T-helper 2 cell (primary cell): Measurements from ENCODE around the gene SASH1.

Experiments used
- DNase-seq, 5 experiments: peaks; one replicate each; pipeline versions ENCODE4 v3.0.0 to v3.0.0-alpha.2; 2012 to 2022

The SASH1 gene

DNA sequence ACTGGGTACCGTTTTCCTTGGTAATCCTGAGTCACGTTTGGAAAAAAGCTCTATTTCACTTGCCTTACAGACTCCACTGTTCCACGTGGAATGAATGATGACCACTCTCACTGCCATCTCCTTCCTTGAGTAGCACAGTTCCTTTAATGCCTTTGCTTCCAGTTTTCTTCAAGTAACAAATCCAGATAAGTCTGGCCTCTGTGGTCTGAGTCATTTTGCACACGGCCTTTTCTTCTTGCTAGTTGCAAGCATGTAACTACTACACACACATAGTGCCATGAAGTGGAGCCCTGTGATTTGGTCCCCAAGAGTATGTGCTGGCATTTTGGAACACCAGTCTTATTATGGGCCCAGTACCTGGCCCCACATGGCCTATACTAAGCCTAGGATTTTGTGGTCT lies 182.8 kb downstream of the SASH1 start:
- peak in 1 of 5 experiments; percentile 55 for DNase-seq

DNA sequence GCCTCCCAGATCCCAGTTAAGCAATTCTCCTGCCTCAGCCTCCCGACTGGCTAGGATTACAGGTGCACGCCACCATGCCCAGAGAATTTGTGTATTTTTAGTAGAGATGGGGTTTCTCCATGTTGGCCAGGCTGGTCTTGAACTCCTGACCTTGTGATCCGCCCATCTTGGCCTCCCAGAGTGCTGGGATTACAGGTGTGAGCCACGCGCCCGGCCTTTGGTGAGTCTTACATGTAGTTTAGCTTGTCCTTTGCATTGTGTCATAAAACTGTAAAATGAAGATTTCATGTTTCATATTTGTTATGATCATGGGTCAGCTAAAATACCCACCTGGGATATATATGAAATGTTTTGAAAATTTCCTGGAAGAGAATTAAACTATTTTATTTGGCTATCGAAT lies 183.5 kb downstream of the SASH1 start:
- DNase-seq = no peak

DNA sequence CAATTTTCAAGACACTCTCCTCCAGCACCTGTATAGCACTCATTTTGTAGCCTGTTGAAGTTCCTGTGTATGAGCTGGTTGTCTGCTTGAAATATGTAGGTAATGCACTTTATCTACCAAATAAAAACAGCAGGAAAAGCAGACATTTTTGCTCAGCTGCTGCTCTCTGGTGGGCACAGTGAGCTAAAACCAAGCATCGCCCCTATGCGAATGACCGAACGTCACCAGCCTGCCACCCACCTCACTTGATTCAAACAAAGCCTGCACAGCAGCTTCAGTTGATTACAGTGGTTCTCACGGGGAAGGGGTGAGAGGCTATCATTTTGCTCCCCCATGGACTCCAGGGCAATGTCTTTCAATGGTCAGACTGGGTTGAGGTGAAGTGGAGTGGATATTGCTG lies 185.7 kb downstream of the SASH1 start:
- peak in 1 of 5 experiments; percentile 12 for DNase-seq

DNA sequence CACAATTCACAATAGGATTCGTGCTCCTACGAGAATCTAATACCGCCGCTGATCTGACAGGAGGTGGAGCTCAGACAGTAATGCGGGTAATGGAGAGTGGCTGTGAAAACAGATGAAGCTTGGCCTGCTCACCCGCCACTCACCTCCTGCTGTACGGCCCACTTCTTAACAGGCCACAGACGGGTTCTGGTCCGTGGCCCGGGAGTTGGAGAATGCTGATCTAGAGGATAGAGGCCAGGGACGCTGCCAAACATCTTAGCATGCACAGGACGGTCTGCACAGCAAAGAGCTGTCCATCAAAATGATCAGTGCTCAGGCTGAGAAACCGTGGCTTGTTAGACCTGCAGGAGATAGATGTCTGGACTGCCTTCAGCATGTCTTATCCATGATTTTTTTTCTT lies 186.4 kb downstream of the SASH1 start:
- DNase-seq = no peak

DNA sequence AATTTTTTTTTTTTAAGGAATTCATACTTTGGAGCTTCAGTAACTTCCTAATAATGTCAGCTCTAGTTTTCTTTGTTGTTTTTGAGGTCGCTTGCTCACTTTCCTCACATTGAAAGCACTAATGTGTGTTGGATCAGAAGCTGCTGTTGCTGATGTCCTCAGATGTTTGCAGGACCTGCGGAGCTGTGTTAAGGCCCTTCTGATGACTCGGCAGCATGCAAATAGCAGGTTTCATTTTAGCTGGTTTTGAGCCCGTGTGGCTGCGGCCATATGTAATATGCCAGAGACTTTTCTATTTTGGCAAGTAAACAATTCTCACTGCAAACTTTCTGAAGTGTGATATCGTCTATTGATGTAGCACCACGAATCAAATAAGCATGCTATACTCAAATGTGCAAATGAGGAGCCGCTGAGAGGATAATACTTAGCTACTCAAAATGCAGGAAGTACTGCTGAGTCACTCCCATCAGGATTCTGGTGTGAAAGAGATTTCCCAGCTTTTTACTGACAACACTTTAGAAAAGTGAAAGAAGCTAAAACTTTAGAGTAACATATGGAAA lies 187.8 kb downstream of the SASH1 start:
- DNase-seq = peak in 1 of 5 experiments; percentile 54

DNA sequence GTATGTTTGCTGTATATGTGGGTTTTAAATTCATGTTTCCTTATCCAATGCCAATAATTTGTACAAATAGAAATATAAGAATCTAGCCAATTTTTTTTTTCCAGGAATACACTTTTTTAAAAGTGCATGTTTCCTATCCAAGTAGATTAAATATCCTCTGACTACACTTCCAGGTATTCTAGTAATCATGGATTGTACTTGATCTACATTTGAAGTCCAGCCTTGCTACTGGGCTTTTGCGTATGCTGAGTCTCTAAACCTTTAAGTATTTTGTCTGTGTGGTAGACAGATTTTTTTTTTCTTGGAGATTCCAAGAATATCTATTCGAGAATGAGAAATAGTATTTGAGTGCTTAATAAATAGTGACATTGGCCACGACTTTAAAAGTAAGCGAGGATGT lies 188.3 kb downstream of the SASH1 start:
- no peak for DNase-seq

DNA sequence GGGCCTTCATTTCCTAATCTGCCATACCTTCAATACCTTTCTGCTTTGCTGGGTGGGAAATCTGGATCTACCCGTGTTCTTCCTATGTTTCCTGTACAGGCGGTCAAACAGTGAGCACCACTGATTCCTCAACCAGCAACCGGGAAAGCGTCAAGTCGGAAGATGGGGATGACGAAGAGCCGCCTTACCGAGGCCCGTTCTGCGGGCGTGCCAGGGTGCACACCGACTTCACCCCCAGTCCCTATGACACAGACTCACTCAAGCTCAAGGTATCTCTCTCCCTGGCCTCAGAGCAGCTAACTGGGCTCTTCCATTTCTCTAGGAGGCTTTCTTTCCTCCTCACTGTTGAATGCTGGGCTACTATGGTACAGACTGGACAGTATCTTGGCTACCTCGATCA lies 190.1 kb downstream of the SASH1 start:
- DNase-seq = no peak

DNA sequence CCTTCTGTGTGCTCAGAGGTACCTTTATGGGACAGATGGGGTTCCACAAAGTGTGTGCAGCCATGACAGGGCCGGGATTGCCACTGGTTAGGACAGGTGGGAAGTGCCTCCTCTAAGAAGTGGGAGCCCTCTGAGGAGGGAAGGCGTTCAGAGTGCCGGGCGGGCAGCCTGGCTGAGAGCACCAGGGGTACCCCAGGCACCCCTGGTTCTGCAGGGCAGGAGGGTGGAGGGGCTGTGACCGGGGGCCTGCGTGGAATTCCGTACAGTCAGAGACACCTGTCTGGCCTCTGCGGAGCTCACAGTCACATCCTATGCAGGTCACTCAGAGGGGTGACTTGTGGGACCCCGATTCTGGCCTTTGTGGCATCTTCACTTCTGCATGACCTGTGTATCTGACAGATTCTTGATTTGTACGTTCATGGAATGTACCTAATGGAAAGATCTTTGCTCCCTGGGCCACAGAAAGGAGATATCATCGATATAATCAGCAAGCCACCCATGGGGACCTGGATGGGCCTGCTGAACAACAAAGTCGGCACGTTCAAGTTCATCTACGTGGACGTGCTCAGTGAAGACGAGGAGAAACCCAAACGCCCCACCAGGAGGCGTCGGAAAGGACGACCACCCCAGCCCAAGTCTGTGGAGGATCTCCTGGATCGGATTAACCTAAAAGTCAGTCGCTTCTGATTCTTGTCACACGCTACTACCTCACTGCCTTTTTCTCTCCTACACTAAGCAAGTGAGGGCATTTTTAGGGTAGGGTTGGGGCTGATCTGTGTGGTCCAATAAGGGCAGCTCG lies 190.9 kb downstream of the SASH1 start:
- no peak for DNase-seq

DNA sequence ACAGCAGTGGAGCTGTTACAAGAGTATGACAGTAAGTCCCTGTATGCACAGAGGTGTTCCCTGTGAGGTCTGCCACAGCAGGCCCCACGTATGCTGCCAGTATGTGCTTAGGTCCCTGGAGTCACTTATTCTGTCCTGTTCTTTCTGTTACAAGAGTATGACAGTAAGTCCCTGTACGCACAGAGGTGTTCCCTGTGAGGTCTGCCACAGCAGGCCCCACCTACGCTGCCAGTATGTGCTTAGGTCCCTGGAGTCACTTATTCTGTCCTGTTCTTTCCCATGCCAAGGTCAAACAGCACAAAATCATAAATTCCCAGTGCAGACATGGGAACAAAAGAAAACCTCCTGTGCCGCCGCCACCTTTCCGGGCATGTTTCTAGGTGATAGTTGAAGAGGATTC lies 192.2 kb downstream of the SASH1 start:
- DNase-seq = no peak

DNA sequence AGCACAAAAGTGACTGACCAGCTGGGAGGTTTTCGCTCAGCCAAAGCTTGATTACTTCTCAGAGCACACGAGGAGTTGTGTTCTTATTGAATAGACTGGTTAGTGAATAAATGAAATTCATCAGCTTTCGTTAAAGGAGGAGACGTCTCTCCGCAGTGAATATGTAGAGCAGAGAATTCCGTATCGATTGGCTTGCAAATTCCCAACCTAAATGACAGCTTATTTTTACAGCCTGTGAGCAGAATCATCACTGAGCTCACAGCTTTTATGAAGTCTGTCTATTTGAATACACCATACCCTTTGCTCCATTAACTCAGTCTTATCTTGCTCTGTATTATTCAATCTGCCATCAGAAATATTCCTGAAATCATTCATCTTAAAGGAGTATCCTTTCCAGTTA lies 192.7 kb downstream of the SASH1 start:
- no peak for DNase-seq

DNA sequence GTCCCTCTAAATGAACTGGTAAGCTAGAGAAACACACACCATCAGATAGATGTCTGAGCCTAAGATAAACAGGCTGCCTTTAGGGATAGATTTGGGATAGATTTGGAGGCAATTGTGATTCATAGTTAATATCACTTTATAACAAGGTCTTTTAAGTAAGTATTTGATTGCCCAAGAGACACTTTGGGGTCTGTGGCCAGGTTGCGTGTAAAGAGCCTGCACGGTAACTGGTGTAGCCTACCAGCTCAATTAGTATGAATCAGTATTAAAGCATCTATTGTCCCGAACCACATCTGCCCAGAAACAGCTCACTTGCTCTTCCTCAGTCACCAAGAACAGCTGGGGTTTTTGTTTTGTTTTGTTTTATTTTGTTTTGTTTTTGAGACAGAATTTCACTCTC lies 193.3 kb downstream of the SASH1 start:
- no peak for DNase-seq

DNA sequence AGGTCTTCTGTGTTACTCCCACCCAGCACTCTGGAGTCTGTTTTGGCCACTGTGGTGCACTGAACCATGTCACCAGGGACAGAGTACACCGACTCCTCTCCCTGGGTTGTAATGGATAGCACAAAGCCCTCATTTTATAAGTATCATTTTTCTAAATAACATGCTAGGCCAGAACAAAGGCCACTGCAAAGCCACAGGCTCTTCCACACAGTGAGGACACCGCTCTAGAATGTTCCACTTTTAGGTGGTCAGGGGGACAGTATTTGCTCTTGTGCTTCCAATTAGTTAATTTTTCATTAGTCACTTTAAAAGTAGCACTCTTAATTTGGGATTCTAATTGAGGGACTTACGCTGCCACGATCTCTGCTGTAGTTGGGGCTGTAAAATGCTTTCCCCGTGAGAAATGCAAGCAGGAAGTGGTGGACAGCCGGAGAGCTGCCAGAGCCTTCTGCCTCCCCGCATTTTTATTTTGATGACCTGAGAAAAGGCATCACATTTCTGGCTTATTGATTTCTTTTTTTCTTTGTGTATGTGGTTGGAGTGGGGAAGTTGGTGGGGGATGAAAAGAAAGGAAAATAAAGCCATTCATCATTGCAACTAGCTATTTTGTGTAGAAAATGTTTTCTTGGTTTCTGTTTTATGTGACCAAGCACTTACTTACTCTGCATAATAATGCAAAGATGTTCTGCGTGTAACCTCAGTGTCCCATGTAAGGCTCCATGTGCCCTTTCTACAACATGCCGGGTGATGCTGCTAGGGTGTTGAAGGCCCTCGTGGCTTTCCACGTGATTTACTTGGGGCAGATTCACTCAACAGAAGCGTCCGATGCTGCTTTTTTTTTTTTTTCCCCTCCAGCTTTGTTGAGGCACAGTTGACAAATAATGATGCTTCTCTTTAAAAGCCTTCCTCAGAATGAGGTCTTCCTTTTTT lies 195.9 kb downstream of the SASH1 start:
- no peak for DNase-seq

DNA sequence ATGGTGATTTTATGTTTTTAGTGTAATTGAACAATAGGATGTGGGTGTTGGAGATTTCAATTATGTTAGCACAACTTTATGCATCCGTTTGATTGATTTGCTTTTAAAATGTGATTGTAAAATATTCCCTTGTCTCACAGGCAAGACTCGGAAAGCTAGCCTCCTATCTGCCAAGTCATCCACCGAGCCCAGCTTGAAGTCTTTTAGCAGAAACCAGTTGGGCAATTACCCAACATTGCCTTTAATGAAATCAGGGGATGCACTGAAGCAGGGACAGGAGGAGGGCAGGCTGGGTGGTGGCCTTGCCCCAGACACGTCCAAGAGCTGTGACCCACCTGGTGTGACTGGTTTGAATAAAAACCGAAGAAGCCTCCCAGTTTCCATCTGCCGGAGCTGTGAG lies 200.9 kb downstream of the SASH1 start:
- DNase-seq = no peak

DNA sequence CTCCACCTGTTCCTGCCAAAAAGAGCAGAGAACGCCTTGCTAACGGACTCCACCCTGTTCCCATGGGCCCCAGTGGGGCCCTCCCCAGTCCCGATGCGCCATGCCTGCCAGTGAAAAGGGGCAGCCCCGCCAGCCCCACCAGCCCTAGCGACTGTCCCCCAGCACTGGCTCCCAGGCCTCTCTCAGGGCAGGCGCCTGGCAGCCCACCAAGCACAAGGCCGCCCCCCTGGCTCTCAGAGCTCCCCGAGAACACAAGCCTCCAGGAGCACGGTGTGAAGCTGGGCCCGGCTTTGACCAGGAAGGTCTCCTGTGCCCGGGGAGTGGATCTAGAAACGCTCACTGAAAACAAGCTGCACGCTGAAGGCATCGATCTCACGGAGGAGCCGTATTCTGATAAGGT lies 201.8 kb downstream of the SASH1 start:
- no peak for DNase-seq

DNA sequence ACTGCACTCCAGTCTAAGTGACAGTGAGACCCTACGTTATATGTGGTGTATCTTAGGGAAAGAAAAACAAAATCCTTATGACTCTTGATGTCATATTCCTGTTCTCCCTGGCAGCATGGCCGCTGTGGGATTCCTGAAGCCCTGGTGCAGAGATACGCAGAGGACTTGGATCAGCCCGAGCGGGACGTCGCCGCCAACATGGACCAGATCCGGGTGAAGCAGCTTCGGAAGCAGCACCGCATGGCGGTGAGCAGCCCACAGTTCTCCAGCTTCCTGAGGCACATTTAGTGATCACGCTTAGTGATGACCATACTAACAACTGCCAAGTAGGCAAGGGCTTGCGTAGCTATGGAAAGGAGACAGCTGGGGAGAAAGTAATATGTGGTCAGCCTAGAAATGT lies 203.3 kb downstream of the SASH1 start:
- DNase-seq = no peak

DNA sequence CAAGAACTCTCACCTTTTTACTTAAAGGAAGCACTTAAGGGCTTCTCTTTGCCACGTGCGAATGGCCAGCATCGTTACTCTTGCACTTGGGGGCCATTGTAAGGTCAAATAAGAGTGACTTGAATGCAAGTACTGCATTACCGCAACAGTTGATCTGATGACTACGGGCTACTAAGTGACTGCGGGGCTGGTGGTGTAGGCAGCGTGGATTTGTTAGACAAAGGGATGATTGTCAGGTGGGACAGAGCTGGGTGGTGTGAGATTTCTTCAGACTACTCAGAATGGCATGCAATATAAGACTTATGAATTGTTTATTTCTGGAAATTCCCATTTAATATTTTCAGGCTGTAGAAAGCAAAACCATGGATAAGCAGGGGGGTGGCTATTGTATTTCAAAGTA lies 204.5 kb downstream of the SASH1 start:
- DNase-seq = no peak

DNA sequence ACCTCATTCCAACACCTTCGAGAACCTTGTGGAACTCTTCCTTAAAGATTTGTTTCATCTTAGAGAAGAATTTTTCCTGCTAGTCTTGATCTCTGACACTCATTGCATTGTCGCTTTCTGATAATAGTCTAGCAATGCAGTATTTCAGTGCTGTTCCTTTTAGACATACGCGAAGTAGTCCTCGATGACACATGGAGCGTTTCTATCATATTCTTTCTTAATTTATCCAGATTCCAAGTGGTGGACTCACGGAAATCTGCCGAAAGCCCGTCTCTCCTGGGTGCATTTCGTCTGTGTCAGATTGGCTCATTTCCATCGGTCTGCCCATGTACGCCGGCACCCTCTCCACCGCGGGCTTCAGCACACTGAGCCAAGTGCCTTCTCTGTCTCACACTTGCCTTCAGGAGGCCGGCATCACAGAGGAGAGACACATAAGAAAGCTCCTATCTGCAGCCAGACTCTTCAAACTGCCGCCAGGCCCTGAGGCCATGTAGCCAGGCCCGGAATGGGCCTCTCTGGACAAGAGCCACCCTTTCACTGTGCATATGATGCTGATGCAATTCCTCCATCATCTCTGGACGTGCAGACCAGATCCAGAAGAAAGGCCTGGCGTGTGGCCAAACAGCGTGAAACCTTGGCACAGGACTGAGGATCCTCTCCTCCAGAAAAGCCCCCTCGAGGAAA lies 205.6 kb downstream of the SASH1 start:
- DNase-seq = no peak

DNA sequence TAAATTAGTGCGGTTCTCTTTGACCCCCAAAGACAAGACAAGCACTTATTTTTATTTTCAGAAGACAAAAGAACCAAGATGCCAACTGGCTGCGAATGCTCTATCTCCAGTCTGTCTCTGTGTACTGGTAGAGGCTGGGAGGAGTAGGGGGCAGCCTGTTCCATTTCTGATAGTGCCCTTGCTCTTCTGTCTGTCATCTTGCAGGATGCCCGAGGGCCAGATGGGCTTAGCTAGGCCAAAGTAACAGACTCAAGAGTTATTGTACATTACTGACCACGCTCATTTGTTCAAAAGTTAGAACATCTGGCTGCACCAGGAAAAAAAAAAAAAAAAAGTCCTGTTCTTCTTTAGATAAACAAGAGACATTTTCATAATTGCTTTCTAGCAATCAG lies 206.1 kb downstream of the SASH1 start:
- no peak for DNase-seq

DNA sequence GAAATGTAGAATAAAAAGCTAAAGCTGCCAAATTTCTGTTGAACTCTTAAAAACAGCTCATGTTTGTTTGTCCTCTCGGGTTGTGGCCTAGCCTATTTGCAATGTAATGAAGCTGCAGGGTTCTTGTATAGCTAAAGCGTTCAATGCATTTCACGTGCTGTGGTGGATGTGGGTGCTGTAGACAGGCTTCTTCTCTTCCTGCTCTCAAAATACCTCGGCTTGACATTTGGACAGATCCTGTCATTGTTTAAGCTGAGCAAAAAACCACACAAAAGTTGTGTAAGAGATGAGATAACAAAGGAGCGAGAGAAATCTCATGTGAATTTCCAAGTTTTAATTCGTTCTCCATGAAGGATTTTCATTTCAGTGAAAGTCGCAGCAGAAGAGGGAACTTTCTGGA lies 207.9 kb downstream of the SASH1 start:
- DNase-seq = peak in 1 of 5 experiments; percentile 62

DNA sequence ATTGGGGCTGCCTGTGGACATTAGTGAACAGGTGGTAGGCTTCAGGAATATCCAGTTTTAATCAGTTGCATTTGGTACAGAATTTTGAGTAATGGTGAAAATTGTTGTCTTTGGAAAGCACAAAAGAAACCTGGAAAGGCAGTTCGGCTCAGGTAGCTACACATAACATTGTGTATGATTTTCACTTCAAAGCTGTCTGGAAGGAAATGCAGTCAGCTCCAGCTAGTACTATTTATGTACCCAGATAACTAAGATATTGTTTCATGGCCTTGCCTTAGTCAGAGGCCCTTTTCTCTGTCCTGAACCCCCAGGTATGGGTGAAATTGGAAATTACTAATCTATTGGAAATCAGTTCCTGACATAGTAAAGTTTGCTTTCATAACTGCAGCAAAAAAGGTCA lies 208.6 kb downstream of the SASH1 start:
- no peak for DNase-seq

DNA sequence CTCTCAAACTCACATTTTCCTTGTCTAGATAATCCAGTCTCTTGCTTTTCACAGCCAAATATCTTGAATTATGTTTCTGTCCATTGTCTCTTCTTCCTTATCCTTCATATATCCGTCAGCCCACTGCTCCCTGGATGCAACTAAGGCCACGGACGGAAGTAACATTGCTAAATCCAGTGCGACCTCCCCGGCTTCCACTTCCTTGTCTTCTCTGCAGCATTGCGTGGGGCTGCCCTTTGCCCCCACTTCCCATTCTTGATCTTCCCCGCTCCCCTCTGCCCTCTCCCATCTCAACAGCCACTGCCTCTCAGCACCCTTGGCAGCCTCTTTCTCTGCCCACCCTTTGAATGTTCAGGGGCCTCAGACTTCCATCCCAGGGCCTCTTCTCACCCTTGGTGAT lies 213.8 kb downstream of the SASH1 start:
- DNase-seq = no peak

DNA sequence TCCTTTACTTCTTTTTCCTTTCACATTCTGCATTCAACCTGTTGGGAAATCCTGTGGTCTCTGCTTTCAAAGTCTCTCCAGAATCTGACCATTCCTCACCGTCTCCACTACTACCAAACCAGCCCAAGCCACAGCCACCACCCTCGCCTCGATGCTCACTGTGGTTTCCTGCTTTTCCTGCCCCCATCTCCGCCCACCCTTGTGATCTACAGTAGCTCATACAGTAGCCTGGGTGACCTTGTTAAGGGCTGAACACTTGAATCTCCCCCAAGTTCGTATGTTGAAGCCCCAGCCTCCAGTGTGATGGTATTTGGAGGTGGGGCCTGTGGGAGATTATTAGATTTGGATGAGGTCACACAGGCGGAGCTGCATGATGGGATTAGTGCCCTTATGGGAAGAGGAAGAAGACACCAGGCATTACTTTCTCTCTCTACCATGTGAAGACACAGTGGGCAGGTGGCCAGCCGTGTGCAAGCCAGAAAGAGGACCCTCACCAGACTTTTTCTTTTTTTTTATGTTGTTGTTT lies 215.2 kb downstream of the SASH1 start:
- peak in 2 of 5 experiments; percentile 15 to 31 for DNase-seq
